Measurements from ENCODE around the gene NGFR.
"Not testable (repeated sequence)": the region's sequence is repeated elsewhere in the genome, so short reads cannot be mapped to it uniquely, and the experiment has no call there.

Gene NGFR

DNA sequence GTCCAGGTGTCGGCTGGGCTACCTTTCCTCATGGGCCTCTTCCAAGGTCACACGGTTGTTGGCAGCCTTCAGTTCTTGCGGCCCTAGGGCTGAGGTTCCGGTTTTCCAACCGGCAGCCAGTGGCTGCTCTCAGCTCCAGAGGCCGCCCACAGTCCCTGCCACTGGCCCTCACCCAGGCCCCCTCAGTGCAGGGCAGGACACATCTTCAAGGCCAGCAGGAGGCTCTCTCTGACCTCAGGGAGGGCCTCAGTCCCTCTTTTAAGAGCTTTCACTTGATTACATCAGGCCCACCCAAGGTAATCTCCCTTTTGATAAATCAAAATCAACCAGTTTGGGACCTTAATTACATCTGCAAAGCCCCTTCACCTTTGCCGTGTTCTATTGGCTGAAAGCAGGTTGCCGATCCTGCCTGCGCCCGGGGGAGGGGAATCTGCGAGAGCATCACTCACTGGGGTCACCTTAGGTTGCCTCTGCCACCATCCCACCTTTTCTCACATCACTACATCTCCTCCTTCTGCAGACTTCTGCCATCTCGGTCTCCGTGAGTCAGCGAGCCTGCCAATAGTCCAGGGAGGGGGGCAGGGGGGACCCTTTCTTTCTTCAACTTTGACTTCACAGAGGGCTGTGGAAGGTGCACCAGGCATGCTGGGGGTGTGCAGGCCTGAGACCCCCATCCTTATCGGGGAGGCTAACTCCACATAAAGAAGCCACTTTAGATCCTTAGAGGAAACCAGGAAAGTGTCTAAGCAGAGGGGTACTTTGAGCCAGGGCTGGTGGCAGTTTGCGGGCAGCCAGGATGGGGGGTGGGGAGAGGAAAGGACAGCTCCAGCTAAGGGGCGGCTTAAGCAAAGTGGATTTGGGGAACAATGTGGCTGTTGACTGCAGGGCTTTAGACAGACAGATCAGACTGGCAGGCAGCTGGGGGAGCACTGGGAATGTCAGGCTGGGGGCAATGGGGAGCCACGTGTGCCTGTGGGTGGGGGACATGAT, 51.7 kb downstream of the NGFR start:
- no peak for DNase-seq (ENCODE audit: low read depth)

DNA sequence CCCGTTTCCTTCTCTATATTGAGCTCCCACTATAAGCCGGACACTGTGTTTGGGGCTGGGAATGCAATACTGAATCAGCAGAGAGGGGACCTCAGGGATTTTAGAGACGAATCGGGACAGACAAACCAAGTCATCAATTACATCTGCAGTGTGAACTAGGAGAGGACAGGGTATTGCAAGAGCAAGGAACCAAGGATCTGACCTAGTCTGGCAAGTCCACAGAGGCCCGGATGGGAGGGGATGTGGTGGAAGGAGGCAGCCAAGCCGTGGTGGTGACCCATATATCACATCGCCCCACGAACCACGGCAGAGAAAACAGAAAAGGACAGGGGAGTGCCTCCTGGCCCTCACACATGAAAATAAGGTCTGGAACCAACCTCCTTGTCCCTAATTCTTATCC, 52.5 kb downstream of the NGFR start:
- no peak for DNase-seq (ENCODE audit: low read depth)

DNA sequence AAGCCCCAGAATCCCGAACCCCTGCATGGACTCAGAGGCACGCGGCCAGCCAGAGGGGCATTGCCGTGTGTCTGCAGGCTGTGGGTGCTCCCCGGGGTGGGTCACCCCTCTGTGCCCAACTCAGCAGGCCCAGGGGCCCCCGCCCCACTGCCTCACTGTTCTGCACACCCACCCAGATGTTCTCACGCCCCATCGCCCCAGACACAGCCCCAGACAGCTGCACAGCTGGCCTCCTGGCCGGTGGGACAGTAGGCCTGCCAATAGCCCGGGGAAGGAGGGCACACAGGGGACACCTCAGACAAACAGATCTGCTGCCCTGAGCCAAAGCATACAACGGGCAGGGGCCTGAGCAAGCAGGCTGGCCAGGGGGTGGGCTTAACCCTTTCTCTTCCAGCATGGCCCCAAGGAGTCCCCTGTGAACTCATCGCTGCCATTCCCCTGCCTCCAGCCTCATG, 53.0 kb downstream of the NGFR start:
- DNase-seq (ENCODE audit: low read depth), result no peak

DNA sequence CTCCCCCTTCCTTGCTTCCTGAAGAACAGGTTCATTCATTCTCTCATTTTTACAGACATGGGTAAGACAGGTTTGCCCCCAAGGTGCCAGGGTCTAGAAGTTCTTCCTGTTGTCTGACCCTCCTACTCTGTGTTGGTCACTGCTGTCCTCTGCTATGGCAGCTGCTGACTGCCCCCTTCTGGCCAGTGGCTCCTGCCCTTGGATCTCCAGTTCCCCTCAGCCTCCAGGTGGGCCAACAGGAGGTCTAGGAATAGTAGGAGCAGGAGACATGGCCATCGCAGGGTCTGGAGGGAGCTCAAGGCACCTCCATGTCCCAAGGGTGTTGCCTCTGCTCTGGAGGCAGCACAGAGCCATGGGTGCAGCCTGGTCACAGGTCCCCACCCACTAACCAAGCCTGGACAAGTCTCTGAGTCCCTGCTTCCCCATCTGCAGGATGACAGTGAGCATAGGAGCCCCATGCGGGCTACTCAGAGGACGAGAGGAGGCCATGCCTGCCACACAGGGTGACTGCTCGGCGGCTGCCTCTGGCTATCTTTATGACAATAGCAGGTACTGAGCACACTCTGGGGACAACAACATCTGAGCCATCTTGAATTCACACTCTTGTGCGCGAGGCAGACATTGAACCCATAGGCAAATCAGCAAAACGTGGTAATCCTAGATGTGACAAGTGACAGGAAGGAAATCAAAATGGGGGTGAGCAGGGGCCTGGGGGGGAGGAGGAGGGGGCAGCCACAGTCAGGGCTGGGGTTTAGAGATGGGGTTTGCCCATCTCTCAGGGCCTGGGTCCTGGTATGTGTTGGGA, 53.6 kb downstream of the NGFR start:
- DNase-seq (ENCODE audit: low read depth), result no peak

DNA sequence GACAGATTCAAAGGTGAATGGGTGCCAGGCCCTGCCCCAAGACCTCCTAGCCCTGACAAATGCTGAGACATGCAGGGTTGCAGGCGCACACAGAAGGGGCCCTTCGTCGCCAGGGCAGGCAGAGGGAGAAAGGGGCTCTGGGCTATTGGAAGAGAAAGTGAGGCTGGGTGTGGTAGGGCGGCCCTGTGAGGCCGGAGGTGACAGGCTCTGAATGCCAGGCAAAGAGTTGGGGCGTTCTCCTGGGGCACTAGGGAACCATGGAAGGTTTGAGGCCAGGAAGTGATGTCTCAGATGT, 54.2 kb downstream of the NGFR start:
- DNase-seq (ENCODE audit: low read depth), result no peak

DNA sequence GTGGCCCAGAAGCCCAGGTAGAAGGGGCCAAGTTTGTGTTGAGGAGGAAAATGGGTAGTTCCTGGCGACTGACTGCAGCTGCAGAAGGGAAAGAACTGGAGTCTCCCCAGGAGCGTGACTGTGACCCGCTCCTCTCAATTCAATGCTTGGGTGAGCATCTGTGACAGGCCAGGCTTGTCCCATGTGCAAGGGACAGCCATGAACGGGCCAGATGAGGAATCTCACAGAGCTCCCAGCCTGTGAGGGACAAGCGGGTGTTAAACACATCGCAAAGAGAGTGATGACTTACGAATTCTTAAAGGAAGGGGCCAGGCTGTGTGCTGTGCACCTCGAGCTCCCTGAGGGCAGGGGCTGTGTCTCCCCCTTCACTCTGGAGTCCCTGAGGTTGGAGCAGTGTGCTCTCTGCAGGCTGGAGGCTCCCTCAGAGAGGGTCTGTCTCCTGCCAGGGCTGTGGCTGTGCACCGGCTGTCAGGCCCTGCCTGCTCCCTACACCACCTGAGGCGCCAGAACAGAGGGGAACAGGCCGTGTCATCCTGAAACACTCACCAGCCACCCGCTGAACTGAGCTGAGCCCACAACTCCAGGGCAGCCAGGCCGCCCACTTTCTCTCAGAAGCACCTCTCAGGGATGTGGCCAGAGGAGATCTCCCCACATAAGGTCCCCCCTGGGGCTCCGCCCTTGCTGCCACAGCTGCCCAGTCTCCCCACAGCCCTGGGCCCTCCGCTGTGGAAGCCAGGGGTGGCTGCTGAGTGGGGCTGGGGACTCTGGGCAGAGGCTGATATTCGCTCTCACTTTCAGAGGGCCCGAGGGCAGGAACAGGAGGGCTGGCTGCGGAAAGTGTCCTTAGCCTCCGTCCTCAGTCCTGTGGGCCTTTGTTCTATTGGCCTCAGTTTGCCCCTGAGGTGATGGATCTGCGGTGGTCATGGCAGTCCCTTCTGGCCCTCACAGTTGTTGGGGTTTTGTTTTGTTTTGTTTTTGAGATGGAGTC, 54.9 kb downstream of the NGFR start:
- no peak for DNase-seq (ENCODE audit: low read depth)

DNA sequence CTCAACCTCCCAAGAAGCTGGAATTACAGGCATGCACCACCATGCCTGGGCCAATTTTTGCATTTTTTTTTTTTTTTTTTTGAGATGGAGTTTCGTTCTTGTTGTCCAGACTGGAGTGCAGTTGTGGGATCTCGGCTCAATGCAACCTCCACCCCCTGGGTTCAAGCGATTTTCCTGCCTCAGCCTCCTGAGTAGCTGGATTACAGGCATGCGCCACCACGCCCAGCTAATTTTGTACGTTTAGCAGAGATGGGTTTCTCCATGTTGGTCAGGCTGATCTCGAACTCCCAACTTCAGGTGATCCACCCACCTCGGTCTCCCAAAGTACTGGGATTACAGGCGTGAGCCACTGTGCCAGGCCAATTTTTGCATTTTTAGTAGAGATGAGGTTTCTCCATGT, 55.7 kb downstream of the NGFR start:
- not testable (repeated sequence) for DNase-seq (ENCODE audit: low read depth)

DNA sequence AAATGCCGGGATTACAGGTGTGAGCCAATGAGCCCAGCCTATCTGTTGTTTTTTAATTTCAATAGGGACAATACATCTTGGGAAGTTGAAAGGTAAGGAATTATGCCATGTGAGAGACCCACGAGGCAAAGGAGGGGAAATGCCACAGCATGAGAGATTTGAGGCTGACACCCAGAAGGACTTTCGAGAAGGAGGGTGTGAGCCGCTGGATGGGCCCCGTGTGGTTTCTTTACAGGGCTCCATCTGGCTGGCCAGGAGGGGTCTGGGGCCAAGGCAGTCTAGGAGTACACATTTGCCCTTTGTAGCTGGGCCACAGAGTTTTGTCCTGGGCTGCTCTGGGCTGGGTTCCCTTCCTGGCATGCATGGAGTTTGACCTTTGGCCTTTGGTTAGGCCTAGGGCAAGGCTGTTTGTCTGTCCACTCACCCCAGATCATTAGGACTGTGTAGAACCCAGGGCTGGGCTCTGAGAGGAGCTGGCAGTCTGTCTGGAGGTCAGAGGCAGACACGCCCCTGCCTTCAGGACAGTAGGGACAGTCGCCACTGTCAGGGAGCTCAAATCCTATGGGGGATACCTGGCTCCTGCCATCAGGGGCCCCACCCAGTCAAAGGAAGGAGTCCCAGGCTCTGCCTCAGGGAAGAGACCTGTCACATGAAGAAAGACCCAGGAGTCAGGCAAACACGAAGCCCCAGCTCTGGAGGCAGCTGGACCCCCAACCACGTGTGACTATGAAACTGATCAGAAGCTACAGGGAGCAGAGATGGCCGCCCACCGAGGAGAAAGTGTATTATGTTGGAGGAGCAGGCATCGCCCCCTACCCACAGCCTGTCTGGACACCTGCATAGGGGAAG, 56.4 kb downstream of the NGFR start:
- DNase-seq (ENCODE audit: low read depth), result no peak

DNA sequence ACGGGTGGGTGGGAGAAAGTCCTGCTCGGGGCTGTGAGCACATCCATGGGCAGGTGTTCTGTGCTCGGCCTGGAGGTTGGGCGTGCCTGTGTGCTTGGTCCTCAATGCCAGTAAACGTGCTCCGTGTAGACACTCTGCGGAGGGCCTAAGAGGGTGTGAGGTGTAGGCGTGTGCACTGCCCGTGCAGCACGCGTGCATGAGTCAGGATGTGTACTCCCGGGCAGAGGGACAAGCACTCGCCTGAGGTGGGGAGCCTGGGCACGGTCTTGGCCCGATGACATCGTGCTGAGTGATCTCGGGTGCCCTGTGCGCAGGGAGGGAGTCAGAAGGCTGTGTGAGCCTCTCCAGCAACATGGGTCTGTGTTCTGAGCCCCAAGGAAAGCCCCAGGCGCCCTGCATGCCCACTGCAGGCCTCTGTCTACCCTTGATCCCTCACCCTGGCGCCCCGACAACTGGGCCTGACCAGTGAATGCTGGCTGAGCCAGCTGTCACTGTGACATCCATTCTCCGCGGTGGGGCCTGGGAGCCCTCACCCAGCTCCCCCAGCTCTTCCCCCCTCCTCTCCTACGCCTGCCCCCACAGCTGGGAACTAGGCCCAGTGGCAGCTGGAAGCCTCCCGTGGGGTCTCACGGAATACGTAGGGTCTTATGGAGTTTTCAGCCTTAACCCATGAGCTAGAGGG, 57.1 kb downstream of the NGFR start:
- DNase-seq (ENCODE audit: low read depth), result no peak

DNA sequence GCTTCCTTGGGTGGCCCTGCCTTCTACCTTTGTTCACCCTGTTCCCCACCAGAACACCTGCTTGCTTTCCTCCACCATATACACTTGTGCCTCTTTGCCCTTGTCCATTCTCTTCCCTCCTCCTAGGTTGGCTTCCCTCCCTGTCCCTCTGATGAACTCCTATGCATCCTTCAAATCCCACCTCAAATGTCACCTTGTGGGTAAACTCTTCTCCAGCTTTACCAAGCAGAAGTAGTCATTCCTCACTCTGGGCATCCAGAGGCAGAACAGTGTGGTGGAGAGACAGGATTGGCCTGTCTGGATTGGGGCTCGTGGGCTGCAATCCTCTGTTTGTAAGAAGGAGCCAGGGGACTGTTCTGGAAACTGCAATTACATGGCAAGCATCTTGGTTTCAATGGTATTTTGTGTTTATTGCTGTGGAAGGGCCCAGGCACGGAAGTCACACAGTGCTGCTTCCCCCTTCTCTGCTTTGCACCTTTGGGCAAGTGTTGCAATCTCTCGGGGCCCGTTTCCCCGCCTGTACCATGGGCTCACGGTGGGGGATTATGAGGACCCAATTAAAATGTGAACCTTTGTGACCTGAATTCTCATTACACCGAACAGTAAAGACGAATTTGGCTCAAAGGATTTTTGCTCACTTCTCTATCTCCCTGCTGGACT, 58.7 kb downstream of the NGFR start:
- DNase-seq (ENCODE audit: low read depth), result no peak

DNA sequence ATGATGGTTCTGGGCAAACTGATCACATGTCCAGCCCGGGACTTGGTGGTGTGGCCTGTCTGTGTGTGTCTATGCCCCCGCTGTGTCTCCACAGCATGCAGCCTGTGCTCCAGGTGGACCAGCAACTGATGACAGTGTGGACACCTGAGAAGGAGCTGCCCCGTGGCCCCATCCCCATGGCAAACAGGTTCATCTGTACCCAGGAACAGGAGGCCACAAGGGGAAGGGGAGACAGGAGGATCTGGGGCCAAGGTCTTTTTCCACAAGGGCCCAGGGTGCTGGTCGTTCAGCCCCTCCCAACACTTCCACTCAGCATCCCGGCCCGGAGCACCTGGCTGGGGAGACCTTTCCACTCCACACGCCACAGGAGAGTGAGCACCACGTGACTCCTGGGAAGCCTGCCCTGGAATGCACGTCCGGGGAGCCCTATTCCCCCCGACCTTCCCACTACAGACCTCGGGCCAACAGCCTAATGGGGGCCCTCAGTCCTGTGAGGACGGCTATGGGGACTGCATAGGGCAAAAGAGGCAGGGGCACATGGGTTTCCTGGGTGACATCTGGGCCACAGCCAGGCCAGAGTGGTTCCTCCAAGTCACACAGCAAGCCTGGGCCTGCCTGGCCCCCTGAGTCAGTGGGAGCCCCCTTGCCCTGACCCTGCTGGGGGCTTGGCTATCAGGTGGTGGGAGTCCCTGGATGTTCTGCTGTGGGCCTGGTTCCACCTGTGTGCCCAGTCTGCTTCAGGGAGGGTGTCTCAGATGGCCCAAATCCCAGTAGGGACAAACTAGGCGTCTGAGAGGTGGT, 59.8 kb downstream of the NGFR start:
- DNase-seq (ENCODE audit: low read depth), result no peak

DNA sequence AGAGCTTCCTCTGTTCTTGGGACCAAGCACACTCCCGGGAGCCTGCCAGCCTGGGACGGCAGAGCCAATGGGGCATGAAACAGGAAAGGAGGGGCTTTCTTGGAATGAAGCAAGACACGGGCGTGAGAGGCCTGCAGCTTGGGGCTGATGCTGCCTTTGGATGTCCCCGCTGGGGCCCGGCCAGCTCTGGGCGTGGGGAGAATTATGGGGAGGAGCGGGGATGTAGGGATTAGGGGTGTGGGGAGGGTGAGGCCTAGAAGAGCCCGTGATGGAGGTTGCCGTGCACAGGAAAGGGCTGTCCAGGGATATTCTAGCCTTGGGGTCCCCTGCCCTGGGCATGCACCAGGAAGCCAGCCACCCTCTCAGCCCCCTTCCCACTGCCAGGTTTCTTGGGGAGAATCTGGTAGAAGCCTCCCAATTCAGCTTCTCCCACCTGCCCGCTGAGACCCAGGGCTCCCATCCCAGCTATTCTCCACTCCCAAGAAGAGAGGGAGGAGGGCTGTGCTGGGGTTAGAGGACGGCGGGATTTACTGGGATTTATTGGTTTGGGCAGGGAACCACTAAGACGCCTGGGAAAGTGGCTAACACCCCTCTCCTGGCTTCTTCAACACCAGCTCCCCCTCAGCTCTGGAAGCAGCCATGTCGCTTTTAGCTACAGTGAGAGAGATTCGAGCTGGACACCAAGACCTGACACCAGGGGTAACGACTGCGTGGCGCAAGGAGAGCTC, 60.6 kb downstream of the NGFR start:
- no peak for DNase-seq (ENCODE audit: low read depth)

DNA sequence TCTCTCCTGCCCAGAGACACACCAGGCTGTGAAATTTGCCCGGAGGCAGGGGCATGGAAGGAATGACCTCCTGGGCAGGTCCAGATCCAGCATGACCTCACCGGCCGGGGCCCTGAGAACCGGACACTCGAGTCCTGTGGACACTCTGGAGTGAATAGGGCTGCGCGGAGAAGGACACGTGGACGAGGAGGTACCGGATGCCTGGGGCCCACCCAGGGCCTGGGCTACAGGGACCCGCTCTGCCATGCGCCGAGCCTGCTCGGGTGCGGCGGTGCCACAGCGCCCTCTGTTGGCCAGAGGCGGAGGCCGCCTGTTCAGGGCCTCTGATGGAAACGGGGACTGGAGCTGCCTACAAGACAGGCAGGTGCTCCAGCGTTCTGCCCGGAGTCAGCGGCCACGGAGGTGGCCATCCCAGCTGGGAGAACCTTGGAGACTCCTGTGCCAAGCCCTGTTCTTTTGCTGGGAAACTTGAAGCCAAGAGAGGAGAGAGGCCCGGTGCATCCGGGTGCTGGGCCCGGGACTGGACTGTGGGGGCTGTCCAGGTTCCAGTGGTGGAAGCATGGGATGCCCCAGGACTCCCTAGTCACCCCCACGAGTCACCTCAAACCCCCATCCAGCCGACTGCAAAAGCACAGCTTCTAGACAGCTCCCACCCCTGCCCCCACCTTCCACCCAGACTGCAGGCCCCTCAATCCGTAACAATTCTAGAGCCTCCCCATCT, 61.3 kb downstream of the NGFR start:
- no peak for DNase-seq (ENCODE audit: low read depth)

DNA sequence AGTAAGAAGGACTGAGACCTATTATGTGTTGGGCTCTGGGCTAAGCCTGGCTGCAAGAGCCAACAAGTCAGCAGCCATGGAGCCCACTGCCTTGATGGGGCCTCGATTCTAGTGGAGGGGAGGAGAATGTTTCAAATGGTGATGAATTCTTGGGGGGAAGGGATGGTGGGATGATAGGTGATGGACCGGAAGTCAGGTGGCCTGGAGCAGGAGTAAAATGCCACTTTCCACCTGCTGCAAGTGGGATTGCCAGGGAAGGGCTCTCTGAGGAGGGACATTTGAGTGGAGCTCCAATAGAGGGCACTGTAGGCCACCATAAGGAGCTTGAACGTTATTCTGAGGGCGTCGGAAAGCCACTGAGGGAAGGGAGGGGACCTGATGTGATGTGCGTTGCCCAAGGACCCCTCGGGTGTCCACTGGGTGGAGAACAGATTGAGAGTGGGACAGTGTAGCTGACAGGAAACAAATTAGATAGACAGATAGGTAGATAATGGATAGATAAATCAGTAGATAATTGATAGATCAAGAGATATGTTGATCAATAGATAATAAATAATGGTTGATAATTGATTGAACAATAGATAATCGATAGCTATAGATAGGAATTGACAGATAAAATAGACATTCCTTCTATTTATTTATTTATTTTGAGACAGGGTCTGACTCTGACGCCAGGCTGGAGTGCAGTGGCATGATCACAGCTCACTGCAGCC, 62.4 kb downstream of the NGFR start:
- DNase-seq (ENCODE audit: low read depth), result no peak

All from GM04503 (cell line).